ENCODE measurements around the gene TRIM47.

DNA sequence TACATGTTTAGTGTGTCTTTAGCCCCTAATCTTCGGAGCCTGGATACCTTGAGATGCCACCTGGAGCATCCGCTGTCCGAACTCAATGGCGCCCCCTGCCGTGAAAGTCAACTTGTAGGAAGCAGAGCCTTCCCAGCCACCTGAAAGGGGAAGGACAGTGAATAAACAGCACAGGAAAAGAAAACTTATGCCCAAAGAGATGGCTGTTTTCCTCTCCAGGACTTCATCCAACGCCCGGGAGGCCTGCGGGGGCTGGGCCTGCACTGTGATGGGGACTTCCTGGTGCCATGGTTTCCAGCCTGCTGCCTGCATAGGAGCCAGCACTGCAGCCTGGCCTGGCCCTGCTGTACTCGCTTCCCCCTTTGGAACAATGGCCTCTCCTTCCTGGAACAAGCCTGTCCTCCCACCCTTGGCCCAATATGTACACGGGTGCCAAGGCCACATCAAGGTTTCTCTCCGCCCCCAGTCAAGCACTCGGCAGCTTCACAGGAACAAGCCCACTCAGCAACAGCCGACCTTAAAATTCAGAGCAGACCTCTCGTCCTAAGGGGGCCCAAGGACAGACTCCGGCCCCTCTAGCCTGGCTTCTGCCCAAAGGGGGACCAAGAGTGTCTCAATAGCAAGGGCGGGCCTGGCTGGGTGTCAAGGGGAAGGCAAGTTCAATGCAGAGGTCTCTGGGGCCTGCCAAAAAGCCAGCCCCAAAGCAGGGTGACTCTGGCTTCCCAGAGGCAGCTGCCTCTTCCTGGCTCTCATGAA is 29.7 kb downstream of the TRIM47 start:
- peak; percentile 30 to 56 (median 54) for TF ChIP-seq CTCF (IDR thresholded peaks at IDR 0.05)
- no peak for TF ChIP-seq POLR2A (IDR thresholded peaks at IDR 0.05)

Measured in uterus (tissue), 2 donors.